ENCODE data around the gene DCUN1D5. TPM values are rescaled to one million over a fixed set of nuclear protein-coding genes. Genes with fewer than 3 reads are reported as not detected.
A peak's percentile ranks its signal among the peaks of the same experiment; 100 is the strongest.

DCUN1D5 gene
- total and polyA plus RNA-seq, 9 of the 15 experiments (the other 6 are each of a cell fraction or from before 2014, with no cell fraction given), result 38.4 to 242 (median 115) TPM

GRCh38 chr11:103091801-103092524, at the start of gene DCUN1D5 (continued):
- TF ChIP-seq ZNF407 (IDR thresholded peaks at IDR 0.05; ENCODE audit: low read depth) (no peak), CREM (IDR thresholded peaks at IDR 0.05; ENCODE audit: low read depth) (peak; percentile 98), CEBPG (CRISPR knock-in tag; IDR thresholded peaks at IDR 0.05) (peak; percentile 97), CEBPG (tag; conservative IDR thresholded peaks at IDR 0.05 in 1 of 2, IDR thresholded peaks at IDR 0.05 in 1 of 2) (peak; percentile 98 to 99), TBP (optimal IDR thresholded peaks at IDR 0.05; ENCODE audit: low read depth, low read length) (peak; percentile 83), HMGN3 (IDR thresholded peaks at IDR 0.05; ENCODE audit: borderline replicate concordance, extremely low read depth, insufficient read length, low read depth, low read length) (peak; percentile 48), RBBP5 (IDR thresholded peaks at IDR 0.05; ENCODE audit: borderline replicate concordance, insufficient read depth, low read length, poor library complexity, severe bottlenecking) (peak; percentile 97), POLR2G (IDR thresholded peaks at IDR 0.05; ENCODE audit: low read depth, low read length) (peak; percentile 98), POLR2AphosphoS5 (IDR thresholded peaks at IDR 0.05; ENCODE audit: control insufficient read depth, insufficient read depth, low read depth, low read length) (peak; percentile 82), ZNF561 (CRISPR knock-in tag; conservative IDR thresholded peaks at IDR 0.05) (no peak), PHF20 (IDR thresholded peaks at IDR 0.05; ENCODE audit: partially characterized antibody) (peak; percentile 29), FOXP1 (CRISPR knock-in tag; IDR thresholded peaks at IDR 0.05) (0 out of 2 replicates have a peak, but pooled peaks have one; percentile 54), TOE1 (IDR thresholded peaks at IDR 0.05; ENCODE audit: borderline replicate concordance) (0 out of 2 replicates have a peak, but pooled peaks have one; percentile 23), TOE1 (CRISPR knock-in tag; IDR thresholded peaks at IDR 0.05; ENCODE audit: borderline replicate concordance, low read depth) (peak; percentile 73; the same call in 1 of the 2 replicates), SETDB1 (IDR thresholded peaks at IDR 0.05; ENCODE audit: low read length) (no peak), BHLHE40 (IDR thresholded peaks at IDR 0.05; ENCODE audit: low read length) (peak; percentile 37; the same call in 1 of the 2 replicates)
